Neural cell (in vitro differentiated cells): ENCODE measurements around the gene SERPINI1. TPM values are rescaled to one million over a fixed set of nuclear protein-coding genes. Genes with fewer than 3 reads are reported as not detected.

Source experiments
- H2AFZ ChIP-seq: fragments of 200-600, 300-800 bp; sonication (generic), shearing (Covaris generic); 2 replicates; pipeline ENCODE4 v1.6.0; 2014; ENCODE audit warnings: low read depth, mild to moderate bottlenecking, antibody characterized with exemption, low read length, moderate library complexity
- H3F3A ChIP-seq: fragments of 200-600 bp; shearing (Covaris generic); 2 replicates; pipeline ENCODE4 v1.6.1; 2016; ENCODE audit warnings: mild to moderate bottlenecking, moderate library complexity, mixed read lengths, antibody characterized with exemption, low read length; ENCODE audit not compliant: insufficient read depth, poor library complexity, severe bottlenecking
- H3K27ac ChIP-seq: fragments of 200-600, 300-800 bp; sonication (generic), shearing (Covaris generic); 2 replicates; pipeline ENCODE4 v1.5.1; 2014; ENCODE audit warnings: mild to moderate bottlenecking, low read length, moderate library complexity
- H3K27me3 ChIP-seq: fragments of 300-800, 200-600 bp; sonication (generic), shearing (Covaris generic); 2 replicates; pipeline ENCODE4 v1.6.0; 2014; ENCODE audit warnings: mild to moderate bottlenecking, low read depth, low read length, moderate library complexity; ENCODE audit not compliant: insufficient read depth
- H3K36me3 ChIP-seq: fragments of 300-800, 200-600 bp; sonication (generic), shearing (Covaris generic); 2 replicates; pipeline ENCODE4 v1.5.1; 2014; ENCODE audit warnings: mild to moderate bottlenecking, antibody characterized with exemption, low read length, moderate library complexity; ENCODE audit not compliant: insufficient read depth
- H3K4me2 ChIP-seq: fragments of 300-800, 200-600 bp; sonication (generic), shearing (Covaris generic); 2 replicates; pipeline ENCODE4 v1.6.0; 2014; ENCODE audit warnings: mild to moderate bottlenecking, low read length
- H3K4me3 ChIP-seq: fragments of 300-800, 200-600 bp; sonication (generic), shearing (Covaris generic); 2 replicates; pipeline ENCODE4 v1.5.1; 2014; ENCODE audit warnings: mild to moderate bottlenecking, low read length, moderate library complexity
- H3K79me2 ChIP-seq: fragments of 200-600 bp; shearing (Covaris generic); replicated peaks from 2 replicates; pipeline ENCODE4 v1.6.0; 2014; ENCODE audit warnings: mild to moderate bottlenecking, low read length, moderate library complexity; ENCODE audit not compliant: insufficient read depth
- H3K9ac ChIP-seq: fragments of 300-800, 200-600 bp; sonication (generic), shearing (Covaris generic); 2 replicates; pipeline ENCODE4 v1.6.1; 2016; ENCODE audit warnings: mild to moderate bottlenecking, low read length, mixed read lengths
- H3K9me2 ChIP-seq: fragments of 200-600 bp; shearing (Covaris generic); 2 replicates; pipeline ENCODE4 v1.6.1; 2016; ENCODE audit warnings: mild to moderate bottlenecking, low read length, mixed read lengths; ENCODE audit not compliant: insufficient read depth
- H3K9me3 ChIP-seq: fragments of 200-600, 300-800 bp; sonication (generic), shearing (Covaris generic); 2 replicates; pipeline ENCODE4 v1.6.1; 2016; ENCODE audit warnings: mild to moderate bottlenecking, mixed run types, low read length, moderate library complexity, mixed read lengths
- H4K20me1 ChIP-seq: fragments of 200-600 bp; shearing (Covaris generic); 2 replicates; pipeline ENCODE4 v1.6.1; 2016; ENCODE audit warnings: mild to moderate bottlenecking, mixed run types; ENCODE audit not compliant: insufficient read depth
- EP300 ChIP-seq: fragments of 450-650 bp; conservative IDR thresholded peaks from 2 replicates; pipeline ENCODE4 v1.6.1; 2014; ENCODE audit warnings: antibody characterized with exemption, mild to moderate bottlenecking, moderate library complexity; ENCODE audit not compliant: poor library complexity, severe bottlenecking
- EZH2 ChIP-seq: fragments of 200-600, 300-800 bp; shearing (Covaris generic), sonication (generic); IDR thresholded peaks from 2 replicates; pipeline ENCODE4 v1.6.1; 2014; ENCODE audit warnings: antibody characterized with exemption, low read length, borderline replicate concordance, mild to moderate bottlenecking; ENCODE audit not compliant: insufficient read depth, poor library complexity, severe bottlenecking
- MXI1 ChIP-seq: fragments of 450-650 bp; conservative IDR thresholded peaks from 2 replicates; pipeline ENCODE4 v1.6.1; 2014; ENCODE audit warnings: antibody characterized with exemption, mild to moderate bottlenecking; ENCODE audit not compliant: poor library complexity, severe bottlenecking
- POLR2AphosphoS5 ChIP-seq: IDR thresholded peaks from 2 replicates; pipeline ENCODE4 v1.6.1; 2012
- RAD21 ChIP-seq: fragments of 450-650 bp; conservative IDR thresholded peaks from 2 replicates; pipeline ENCODE4 v1.6.1; 2014; ENCODE audit warnings: antibody characterized with exemption, mild to moderate bottlenecking, moderate library complexity
- SMC3 ChIP-seq: fragments of 450-650 bp; conservative IDR thresholded peaks from 2 replicates; pipeline ENCODE4 v1.6.1; 2014; ENCODE audit warnings: antibody characterized with exemption, mild to moderate bottlenecking, moderate library complexity; ENCODE audit not compliant: poor library complexity
- TAF1 ChIP-seq: IDR thresholded peaks from 2 replicates; pipeline ENCODE4 v1.6.1; 2012; ENCODE audit warnings: low read depth
- polyA plus RNA-seq: library from polyadenylated mRNA; depleted of rRNA; stranded (reverse); fragments of >200 nt; gene quantifications from 2 replicates; pipeline ENCODE4 v1.2.3, GENCODE V29; 2014
- TF ChIP-seq, protein P1 (sequence below): IDR thresholded peaks from 2 replicates; pipeline ENCODE4 v1.6.1; 2012; ENCODE audit warnings: borderline replicate concordance
- TF ChIP-seq, protein P2 (sequence below): fragments of 450-650 bp; IDR thresholded peaks from 2 replicates; pipeline ENCODE4 v1.5.1; 2014; ENCODE audit warnings: antibody characterized with exemption, mild to moderate bottlenecking, moderate library complexity; ENCODE audit not compliant: poor library complexity, severe bottlenecking

SERPINI1 gene
- polyA plus RNA-seq, 1 donor from 2014 or later = 150 TPM

DNA sequence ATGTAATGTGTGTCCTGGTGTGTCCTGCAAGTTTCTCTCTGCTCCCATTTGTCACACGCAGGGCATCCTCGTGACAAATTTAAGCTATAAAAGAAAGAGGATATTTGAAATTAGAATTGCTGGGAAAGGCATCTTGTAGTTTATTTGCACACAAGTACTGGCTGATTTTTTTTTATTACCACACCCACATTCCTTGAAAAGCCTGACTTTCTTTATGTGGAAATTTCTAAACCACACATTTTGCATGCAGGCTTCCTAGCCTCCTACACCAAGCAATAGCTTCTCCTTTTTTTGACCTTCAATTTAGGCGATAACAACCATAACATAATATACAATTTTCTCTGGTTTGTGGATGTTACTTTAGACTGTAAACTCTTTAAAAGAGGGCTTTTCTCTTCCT is 126.1 kb downstream of the SERPINI1 start:
- no peaks in the 10 kb centered on the region for H3K79me2 ChIP-seq
- H3F3A ChIP-seq = no peaks in the 10 kb centered on the region
- H3K4me3 ChIP-seq = no peak overlapping the region
- no peaks in the 10 kb centered on the region for H3K36me3 ChIP-seq
- no peaks in the 10 kb centered on the region for H3K27me3 ChIP-seq
- H4K20me1 ChIP-seq = no peaks in the 10 kb centered on the region
- H3K9me2 ChIP-seq = no peaks in the 10 kb centered on the region
- no peak overlapping the region for H2AFZ ChIP-seq
- TF ChIP-seq, protein P1, sequence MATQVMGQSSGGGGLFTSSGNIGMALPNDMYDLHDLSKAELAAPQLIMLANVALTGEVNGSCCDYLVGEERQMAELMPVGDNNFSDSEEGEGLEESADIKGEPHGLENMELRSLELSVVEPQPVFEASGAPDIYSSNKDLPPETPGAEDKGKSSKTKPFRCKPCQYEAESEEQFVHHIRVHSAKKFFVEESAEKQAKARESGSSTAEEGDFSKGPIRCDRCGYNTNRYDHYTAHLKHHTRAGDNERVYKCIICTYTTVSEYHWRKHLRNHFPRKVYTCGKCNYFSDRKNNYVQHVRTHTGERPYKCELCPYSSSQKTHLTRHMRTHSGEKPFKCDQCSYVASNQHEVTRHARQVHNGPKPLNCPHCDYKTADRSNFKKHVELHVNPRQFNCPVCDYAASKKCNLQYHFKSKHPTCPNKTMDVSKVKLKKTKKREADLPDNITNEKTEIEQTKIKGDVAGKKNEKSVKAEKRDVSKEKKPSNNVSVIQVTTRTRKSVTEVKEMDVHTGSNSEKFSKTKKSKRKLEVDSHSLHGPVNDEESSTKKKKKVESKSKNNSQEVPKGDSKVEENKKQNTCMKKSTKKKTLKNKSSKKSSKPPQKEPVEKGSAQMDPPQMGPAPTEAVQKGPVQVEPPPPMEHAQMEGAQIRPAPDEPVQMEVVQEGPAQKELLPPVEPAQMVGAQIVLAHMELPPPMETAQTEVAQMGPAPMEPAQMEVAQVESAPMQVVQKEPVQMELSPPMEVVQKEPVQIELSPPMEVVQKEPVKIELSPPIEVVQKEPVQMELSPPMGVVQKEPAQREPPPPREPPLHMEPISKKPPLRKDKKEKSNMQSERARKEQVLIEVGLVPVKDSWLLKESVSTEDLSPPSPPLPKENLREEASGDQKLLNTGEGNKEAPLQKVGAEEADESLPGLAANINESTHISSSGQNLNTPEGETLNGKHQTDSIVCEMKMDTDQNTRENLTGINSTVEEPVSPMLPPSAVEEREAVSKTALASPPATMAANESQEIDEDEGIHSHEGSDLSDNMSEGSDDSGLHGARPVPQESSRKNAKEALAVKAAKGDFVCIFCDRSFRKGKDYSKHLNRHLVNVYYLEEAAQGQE = no peak
- TF ChIP-seq, protein P2, sequence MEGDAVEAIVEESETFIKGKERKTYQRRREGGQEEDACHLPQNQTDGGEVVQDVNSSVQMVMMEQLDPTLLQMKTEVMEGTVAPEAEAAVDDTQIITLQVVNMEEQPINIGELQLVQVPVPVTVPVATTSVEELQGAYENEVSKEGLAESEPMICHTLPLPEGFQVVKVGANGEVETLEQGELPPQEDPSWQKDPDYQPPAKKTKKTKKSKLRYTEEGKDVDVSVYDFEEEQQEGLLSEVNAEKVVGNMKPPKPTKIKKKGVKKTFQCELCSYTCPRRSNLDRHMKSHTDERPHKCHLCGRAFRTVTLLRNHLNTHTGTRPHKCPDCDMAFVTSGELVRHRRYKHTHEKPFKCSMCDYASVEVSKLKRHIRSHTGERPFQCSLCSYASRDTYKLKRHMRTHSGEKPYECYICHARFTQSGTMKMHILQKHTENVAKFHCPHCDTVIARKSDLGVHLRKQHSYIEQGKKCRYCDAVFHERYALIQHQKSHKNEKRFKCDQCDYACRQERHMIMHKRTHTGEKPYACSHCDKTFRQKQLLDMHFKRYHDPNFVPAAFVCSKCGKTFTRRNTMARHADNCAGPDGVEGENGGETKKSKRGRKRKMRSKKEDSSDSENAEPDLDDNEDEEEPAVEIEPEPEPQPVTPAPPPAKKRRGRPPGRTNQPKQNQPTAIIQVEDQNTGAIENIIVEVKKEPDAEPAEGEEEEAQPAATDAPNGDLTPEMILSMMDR = no peak
- no peak overlapping the region for H3K4me2 ChIP-seq
- no peak overlapping the region for H3K27ac ChIP-seq
- no peak overlapping the region for H3K9ac ChIP-seq
- no peaks in the 10 kb centered on the region for H3K9me3 ChIP-seq

DNA sequence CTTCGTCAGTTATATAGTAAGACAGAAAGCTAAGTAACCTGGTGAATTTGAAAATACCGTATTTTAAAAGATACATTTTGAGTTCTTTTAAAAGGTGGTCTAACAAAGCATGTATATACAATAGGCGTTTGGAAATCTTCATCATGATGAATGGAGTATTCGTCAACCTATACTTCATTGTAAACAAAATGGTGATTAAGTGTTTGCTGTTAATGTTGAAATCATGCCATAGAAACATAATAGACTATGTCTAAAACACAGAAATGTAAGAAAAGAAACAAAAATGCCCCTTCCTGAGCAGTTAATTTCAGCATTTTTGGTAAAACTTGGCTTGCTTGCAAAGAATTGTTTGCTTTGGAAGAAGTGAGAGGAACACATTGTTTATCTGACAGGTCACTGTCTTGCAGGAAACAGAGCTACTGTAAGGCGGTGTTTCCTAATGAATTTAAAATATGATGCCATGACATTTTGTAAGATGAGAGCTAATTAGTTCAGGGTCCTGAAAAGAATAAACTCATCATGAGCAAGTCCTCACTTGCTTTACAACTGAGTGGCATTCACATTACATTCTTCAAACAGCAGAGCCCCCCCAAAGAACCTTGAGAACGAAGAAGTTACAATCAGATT is 126.7 kb downstream of the SERPINI1 start:
- Histone ChIP-seq H3F3A (no peaks in the 10 kb centered on the region), H3K9me2 (no peaks in the 10 kb centered on the region), H3K27ac (no peak overlapping the region), H3K79me2 (no peaks in the 10 kb centered on the region), H3K36me3 (no peaks in the 10 kb centered on the region), H3K9ac (no peak overlapping the region), H3K27me3 (no peaks in the 10 kb centered on the region), H3K4me2 (no peak overlapping the region), H3K4me3 (no peak overlapping the region), H3K9me3 (no peaks in the 10 kb centered on the region), H4K20me1 (no peaks in the 10 kb centered on the region), H2AFZ (no peak overlapping the region)
- TF ChIP-seq TAF1 (no peak), EP300 (no peak), MXI1 (no peak), RAD21 (no peak), POLR2AphosphoS5 (no peak), SMC3 (no peak), EZH2 (no peak)
- TF ChIP-seq, protein P2 = no peak
- TF ChIP-seq, protein P1 = no peak
